Gastrocnemius medialis (tissue), 4 donors: Measurements from ENCODE around the gene COL6A2. TPM values are rescaled to one million over a fixed set of nuclear protein-coding genes. Genes with fewer than 3 reads are reported as not detected.
"Not testable (repeated sequence)": the region's sequence is repeated elsewhere in the genome, so short reads cannot be mapped to it uniquely, and the experiment has no call there.

Source experiments
- ATAC-seq, 2 donors: fragments of 150-250 bp; one replicate each; pipeline ENCODE4 v1.9.1; 2016
- DNase-seq, 2 donors: peaks; one replicate each; pipeline ENCODE4 v3.0.0-alpha.2; 2019
- H3K27ac ChIP-seq, 4 donors: fragments of 200-600 bp; sonication (generic); 1 replicate in 1 of 4; 2 replicates in 3 of 4; pipeline ENCODE4 v1.5.1; 2016 to 2018; ENCODE audit warnings: mild to moderate bottlenecking in 2 of 4, moderate library complexity in 1 of 4
- H3K27me3 ChIP-seq, 3 donors: fragments of 200-600 bp; sonication (generic) in 2 of 3; 1 replicate in 1 of 3; 2 replicates in 2 of 3; pipeline versions ENCODE4 v1.5.1 to v1.6.0; 2016 to 2019; ENCODE audit warnings: mild to moderate bottlenecking in 1 of 3, moderate library complexity in 1 of 3
- H3K36me3 ChIP-seq, 2 donors: fragments of 200-600 bp; sonication (generic) in 1 of 2; one replicate each; pipeline ENCODE4 v1.5.1; 2017 to 2018
- H3K4me1 ChIP-seq, 2 donors: fragments of 200-600 bp; sonication (generic) in 1 of 2; one replicate each; pipeline ENCODE4 v1.5.1; 2016 to 2017; ENCODE audit warnings: mild to moderate bottlenecking in 2 of 2
- H3K4me3 ChIP-seq, 4 donors: fragments of 200-600 bp; sonication (generic) in 3 of 4; 1 replicate in 1 of 4; 2 replicates in 3 of 4; pipeline ENCODE4 v1.5.1; 2016 to 2019; ENCODE audit warnings: mild to moderate bottlenecking in 2 of 4
- H3K9me3 ChIP-seq, 3 donors: fragments of 200-600 bp; sonication (generic) in 2 of 3; 1 replicate in 1 of 3; 2 replicates in 2 of 3; pipeline ENCODE4 v1.5.1; 2016 to 2019
- POLR2A ChIP-seq, 2 donors: fragments of 450-650 bp; IDR thresholded peaks; one replicate each; pipeline ENCODE4 v1.6.1; 2017; ENCODE audit warnings: antibody characterized with exemption in 2 of 2, mild to moderate bottlenecking in 2 of 2, moderate library complexity in 2 of 2
- in situ Hi-C, 4 donors: fragments of 200-750 bp; cut with MboI; loops; one replicate each; pipeline versions ENCODE4 v1.15.0 to v1.8.0; 2017; ENCODE audit warnings: low sequenced_read_pairs in 4 of 4
- intact Hi-C: fragments of 100-400 bp; cut with DNase I; formaldehyde crosslinking; loops from one replicate; pipeline ENCODE4 v1.15.1; 2023; ENCODE audit warnings: low total_unique reads
- total RNA-seq, 4 donors: library from RNA; depleted of rRNA; stranded (reverse); fragments of >200 nt; gene quantifications; one replicate each; pipeline versions ENCODE4 v1.1.0 to v1.2.3, GENCODE V29; 2016
- TF ChIP-seq, protein P1 (sequence below), 5 experiments: fragments of 450-650 bp in 3 of 5; fragments of 200-600 bp in 2 of 5; sonication (generic) in 2 of 5; IDR thresholded peaks in 4 of 5; conservative IDR thresholded peaks in 1 of 5; 1 replicate in 4 of 5; 2 replicates in 1 of 5; pipeline ENCODE4 v1.5.1; 2016 to 2019; ENCODE audit warnings: antibody characterized with exemption in 5 of 5, mild to moderate bottlenecking in 3 of 5, moderate library complexity in 3 of 5

COL6A2 gene
- total RNA-seq, 4 donors from 2014 or later, result 44.0 to 141 (median 88.4) TPM

DNA sequence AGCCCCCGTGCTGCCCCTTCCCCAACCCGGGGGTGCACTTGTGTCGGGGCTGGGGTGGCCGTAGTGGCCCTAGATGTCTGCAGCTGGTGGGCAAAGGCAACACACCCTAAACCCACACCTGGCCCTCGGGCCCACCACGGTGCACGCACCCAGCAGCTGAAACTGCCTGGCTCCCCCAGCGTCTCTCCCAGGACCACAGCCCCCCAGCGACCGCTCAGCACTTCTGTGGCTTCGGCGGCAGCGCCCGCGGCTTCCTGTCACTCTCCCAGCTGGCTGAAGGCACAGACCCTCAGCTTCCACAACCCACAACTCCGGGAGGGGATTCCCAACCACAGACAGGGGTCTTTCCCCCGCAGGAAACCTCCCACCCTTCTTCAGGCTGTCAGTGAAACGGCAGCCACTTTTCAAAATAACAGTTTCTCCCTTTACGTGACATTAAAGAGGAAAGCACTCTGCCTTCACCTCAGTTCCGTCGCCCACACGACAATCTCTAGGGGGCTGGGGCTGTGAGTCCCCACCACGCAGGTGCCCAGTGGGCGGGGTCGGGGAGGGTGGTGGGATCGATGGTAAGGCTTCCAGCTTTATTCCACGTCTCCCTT lies 40.7 kb upstream of the COL6A2 start:
- no peak overlapping the region for H3K4me3 ChIP-seq
- H3K4me1 ChIP-seq, result peaks cover 0 to 3% of the 10 kb centered on the region in 2 donors
- in situ Hi-C loops (no loop called here), intact Hi-C loops (loop anchor here (5.0 kb wide), 1 partner anchor 85 kb away; no protein-coding TSS in a partner anchor)
- H3K36me3 ChIP-seq, result no peaks in the 10 kb centered on the region
- no peak for ATAC-seq
- H3K9me3 ChIP-seq, result no peaks in the 10 kb centered on the region
- no peak for TF ChIP-seq POLR2A (IDR thresholded peaks at IDR 0.05)
- TF ChIP-seq, protein P1, sequence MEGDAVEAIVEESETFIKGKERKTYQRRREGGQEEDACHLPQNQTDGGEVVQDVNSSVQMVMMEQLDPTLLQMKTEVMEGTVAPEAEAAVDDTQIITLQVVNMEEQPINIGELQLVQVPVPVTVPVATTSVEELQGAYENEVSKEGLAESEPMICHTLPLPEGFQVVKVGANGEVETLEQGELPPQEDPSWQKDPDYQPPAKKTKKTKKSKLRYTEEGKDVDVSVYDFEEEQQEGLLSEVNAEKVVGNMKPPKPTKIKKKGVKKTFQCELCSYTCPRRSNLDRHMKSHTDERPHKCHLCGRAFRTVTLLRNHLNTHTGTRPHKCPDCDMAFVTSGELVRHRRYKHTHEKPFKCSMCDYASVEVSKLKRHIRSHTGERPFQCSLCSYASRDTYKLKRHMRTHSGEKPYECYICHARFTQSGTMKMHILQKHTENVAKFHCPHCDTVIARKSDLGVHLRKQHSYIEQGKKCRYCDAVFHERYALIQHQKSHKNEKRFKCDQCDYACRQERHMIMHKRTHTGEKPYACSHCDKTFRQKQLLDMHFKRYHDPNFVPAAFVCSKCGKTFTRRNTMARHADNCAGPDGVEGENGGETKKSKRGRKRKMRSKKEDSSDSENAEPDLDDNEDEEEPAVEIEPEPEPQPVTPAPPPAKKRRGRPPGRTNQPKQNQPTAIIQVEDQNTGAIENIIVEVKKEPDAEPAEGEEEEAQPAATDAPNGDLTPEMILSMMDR (IDR thresholded peaks at IDR 0.05 in 4 of 5, conservative IDR thresholded peaks at IDR 0.05 in 1 of 5), result no peak
- peak in 1 of 2 donors; percentile 6 for DNase-seq
- H3K27ac ChIP-seq, result peak overlapping the region; percentile 68 to 78 (median 75)
- H3K27me3 ChIP-seq, result peaks cover 15 to 22% (median 16%) of the 10 kb centered on the region in 3 donors

DNA sequence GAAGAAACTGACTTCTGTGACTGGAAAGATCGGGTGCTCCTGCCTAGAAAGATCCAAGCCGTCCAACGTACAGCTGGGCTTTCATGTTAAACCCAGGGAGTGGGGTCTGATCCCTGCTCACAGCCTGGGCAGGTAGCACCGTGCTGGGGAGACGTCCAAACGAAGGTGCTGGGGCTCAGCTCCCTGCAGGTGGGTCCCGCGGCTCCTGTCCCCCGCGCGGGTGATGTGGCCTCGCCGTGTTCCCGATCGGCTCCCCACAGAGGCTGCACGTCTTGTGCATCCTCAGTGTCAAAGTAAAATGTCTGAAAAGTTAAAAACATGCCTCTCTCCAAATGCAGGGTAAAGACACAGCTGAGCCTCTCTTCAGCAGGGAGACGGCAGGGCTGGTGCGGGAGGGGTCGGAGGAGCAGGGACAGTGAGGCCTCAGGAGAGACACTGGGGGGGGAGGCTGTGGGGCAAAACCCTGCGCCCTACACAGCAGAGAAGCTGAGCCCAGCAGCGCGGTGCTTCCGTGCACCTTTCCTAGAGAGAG lies 40.1 kb upstream of the COL6A2 start:
- no peak overlapping the region for H3K4me3 ChIP-seq
- no peak for ATAC-seq
- no peaks in the 10 kb centered on the region for H3K9me3 ChIP-seq
- no peaks in the 10 kb centered on the region for H3K36me3 ChIP-seq
- H3K4me1 ChIP-seq, result peaks cover 0 to 3% of the 10 kb centered on the region in 2 donors
- DNase-seq, result no peak
- in situ Hi-C loops (no loop called here), intact Hi-C loops (loop anchor here (5.0 kb wide), 1 partner anchor 85 kb away; no protein-coding TSS in a partner anchor)
- peak overlapping the region; percentile 68 to 78 (median 75) for H3K27ac ChIP-seq
- H3K27me3 ChIP-seq, result peaks cover 21 to 26% (median 21%) of the 10 kb centered on the region in 3 donors
- TF ChIP-seq, protein P1 (IDR thresholded peaks at IDR 0.05 in 4 of 5, conservative IDR thresholded peaks at IDR 0.05 in 1 of 5), result no peak
- TF ChIP-seq POLR2A (IDR thresholded peaks at IDR 0.05), result no peak

DNA sequence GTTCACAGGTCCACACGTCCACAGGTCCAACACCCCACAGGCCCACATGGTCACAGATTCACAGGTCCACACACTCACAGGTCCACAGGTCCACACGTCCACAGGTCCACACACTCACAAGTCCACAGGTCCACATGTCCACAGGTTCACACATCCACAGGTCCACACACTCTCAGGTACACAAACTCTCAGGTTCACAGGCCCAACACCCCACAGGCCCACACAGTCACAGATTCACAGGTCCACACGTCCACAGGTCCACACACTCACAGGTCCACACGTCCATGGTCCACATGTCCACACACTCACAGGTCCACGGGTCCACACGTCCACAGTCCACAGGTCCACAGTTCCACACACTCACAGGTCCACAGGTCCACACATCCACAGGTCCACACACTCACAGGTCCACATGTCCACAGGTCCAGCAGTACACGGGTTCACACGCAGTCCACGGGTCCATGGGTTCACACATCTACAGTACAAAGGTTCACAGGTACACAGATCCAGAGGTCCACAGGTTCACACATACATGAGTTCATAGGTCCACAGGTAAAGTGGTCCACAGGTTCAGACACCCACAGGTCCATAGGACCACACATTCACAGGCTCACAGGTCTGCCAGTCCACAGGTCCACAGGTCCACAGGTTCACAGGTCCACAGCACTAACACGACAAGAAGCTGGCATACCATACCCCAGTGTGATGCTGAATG lies 39.3 kb upstream of the COL6A2 start:
- no peaks in the 10 kb centered on the region for H3K9me3 ChIP-seq
- in situ Hi-C loops (no loop called here), intact Hi-C loops (loop anchor here (5.0 kb wide), 1 partner anchor 86 kb away; no protein-coding TSS in a partner anchor)
- H3K27ac ChIP-seq, result peak overlapping the region in 3 of 4 donors; percentile 18 to 49 (median 18)
- no peak overlapping the region for H3K4me3 ChIP-seq
- TF ChIP-seq, protein P1 (IDR thresholded peaks at IDR 0.05 in 4 of 5, conservative IDR thresholded peaks at IDR 0.05 in 1 of 5), result no peak
- TF ChIP-seq POLR2A (IDR thresholded peaks at IDR 0.05), result no peak
- H3K27me3 ChIP-seq, result peaks cover 26 to 29% (median 27%) of the 10 kb centered on the region in 3 donors
- ATAC-seq (no peak), DNase-seq (peak in 1 of 2 donors; percentile 11)
- no peaks in the 10 kb centered on the region for H3K36me3 ChIP-seq
- H3K4me1 ChIP-seq, result peaks cover 0 to 3% of the 10 kb centered on the region in 2 donors

DNA sequence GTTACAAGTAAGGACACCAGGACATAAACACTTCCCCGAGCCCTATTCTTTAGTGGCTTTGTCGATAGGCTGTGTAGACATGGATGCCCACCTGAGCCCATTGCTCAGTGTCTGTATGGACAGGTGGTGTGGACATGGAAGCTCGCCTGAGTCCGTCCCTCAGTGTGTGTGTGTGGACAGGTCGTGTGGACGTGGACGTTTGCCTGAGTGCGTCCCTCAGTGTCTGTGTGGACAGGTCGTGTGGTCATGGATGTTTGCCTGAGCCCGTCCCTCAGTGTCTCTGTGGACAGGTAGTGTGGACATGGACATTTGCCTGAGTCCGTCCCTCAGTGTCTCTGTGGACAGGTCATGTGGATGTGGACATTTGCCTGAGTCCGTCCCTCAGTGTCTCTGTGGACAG lies 38.7 kb upstream of the COL6A2 start:
- Histone ChIP-seq H3K4me3 (no peak overlapping the region), H3K27ac (peak overlapping the region in 3 of 4 donors; percentile 18 to 77 (median 49)), H3K9me3 (no peaks in the 10 kb centered on the region), H3K27me3 (peaks cover 27 to 36% (median 30%) of the 10 kb centered on the region in 3 donors), H3K36me3 (no peaks in the 10 kb centered on the region), H3K4me1 (peaks cover 0 to 3% of the 10 kb centered on the region in 2 donors)
- in situ Hi-C loops (no loop called here), intact Hi-C loops (loop anchor here (5.0 kb wide), 1 partner anchor 87 kb away; no protein-coding TSS in a partner anchor)
- no peak for DNase-seq
- no peak for TF ChIP-seq POLR2A (IDR thresholded peaks at IDR 0.05)
- TF ChIP-seq, protein P1 (IDR thresholded peaks at IDR 0.05 in 4 of 5, conservative IDR thresholded peaks at IDR 0.05 in 1 of 5), result no peak
- no peak for ATAC-seq

DNA sequence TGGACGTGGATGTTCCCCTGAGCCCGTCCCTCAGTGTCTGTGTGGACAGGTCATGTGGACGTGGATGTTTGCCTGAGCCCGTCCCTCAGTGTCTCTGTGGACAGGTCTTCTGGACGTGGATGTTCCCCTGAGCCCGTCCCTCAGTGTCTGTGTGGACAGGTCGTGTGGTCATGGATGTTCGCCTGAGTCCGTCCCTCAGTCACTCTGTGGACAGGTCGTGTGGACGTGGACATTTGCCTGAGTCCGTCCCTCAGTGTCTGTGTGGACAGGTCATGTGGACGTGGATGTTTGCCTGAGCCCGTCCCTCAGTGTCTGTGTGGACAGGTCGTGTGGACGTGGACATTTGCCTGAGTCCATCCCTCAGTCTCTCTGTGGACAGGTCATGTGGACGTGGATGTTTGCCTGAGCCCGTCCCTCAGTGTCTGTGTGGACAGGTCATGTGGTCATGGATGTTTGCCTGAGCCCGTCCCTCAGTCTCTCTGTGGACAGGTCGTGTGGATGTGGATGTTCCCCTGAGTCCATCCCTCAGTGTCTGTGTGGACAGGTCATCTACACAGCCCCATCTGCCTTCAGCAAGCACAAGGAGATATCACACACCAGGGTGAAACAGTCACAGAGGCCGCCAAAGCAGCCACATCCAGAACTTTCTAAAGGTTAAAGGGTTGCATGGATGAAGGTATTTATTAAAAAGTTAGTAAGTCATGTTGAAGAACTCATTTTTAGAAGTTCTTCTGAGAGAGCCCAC lies 38.0 kb upstream of the COL6A2 start:
- DNase-seq, ATAC-seq, H3K4me3 ChIP-seq, in situ Hi-C loops, H3K36me3 ChIP-seq, H3K4me1 ChIP-seq, H3K9me3 ChIP-seq: not testable (repeated sequence)
- intact Hi-C loops, result loop anchor here (5.0 kb wide), 1 partner anchor 88 kb away; no protein-coding TSS in a partner anchor
- Histone ChIP-seq H3K27me3 (peaks cover 27 to 38% (median 32%) of the 10 kb centered on the region in 3 donors), H3K27ac (peak overlapping the region; percentile 71 to 77 (median 74))
